Sigmoid colon (tissue), 4 donors: ENCODE measurements around the gene MYO18B.

Experiments used
- POLR2A ChIP-seq, 2 donors: fragments of 450-650 bp; IDR thresholded peaks; one replicate each; pipeline ENCODE4 v1.6.1; 2016; ENCODE audit warnings: antibody characterized with exemption in 2 of 2, mild to moderate bottlenecking in 2 of 2, moderate library complexity in 2 of 2
- POLR2AphosphoS5 ChIP-seq, 4 donors: sonication (generic); formaldehyde crosslinking; IDR thresholded peaks; one replicate each; pipeline ENCODE4 v1.6.1; 2017; ENCODE audit warnings: antibody characterized with exemption in 4 of 4
- TF ChIP-seq, protein P1 (sequence below), 4 experiments: fragments of 450-650 bp in 3 of 4; fragments of 200-600 bp in 1 of 4; IDR thresholded peaks; one replicate each; pipeline ENCODE4 v1.5.1; 2016 to 2019; ENCODE audit warnings: antibody characterized with exemption in 4 of 4, mild to moderate bottlenecking in 3 of 4, moderate library complexity in 2 of 4

DNA sequence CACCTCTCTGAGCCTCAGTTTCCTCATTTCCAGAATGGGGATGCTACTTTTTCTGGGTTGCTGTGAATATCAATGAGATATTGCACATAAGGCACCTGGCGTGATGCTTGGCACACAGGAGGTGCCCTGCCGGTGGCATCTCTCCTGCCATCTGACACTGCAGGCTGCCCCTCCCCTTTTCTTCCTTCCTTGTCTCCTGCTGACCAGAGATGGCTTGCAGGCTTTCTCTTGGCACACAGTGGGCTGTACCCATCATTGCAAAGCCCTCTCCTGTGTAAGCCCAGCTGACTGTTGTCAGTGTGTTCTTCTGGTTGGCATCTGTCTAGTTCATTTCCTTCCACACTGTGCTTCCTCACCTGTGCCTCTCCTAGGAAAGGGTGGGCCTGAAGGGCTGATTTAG is 91.7 kb downstream of the MYO18B start:
- TF ChIP-seq, protein P1, sequence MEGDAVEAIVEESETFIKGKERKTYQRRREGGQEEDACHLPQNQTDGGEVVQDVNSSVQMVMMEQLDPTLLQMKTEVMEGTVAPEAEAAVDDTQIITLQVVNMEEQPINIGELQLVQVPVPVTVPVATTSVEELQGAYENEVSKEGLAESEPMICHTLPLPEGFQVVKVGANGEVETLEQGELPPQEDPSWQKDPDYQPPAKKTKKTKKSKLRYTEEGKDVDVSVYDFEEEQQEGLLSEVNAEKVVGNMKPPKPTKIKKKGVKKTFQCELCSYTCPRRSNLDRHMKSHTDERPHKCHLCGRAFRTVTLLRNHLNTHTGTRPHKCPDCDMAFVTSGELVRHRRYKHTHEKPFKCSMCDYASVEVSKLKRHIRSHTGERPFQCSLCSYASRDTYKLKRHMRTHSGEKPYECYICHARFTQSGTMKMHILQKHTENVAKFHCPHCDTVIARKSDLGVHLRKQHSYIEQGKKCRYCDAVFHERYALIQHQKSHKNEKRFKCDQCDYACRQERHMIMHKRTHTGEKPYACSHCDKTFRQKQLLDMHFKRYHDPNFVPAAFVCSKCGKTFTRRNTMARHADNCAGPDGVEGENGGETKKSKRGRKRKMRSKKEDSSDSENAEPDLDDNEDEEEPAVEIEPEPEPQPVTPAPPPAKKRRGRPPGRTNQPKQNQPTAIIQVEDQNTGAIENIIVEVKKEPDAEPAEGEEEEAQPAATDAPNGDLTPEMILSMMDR (IDR thresholded peaks at IDR 0.05) = no peak
- TF ChIP-seq POLR2A (IDR thresholded peaks at IDR 0.05) = no peak
- no peak for TF ChIP-seq POLR2AphosphoS5 (IDR thresholded peaks at IDR 0.05)
